ENCODE results near the gene RHOBTB1.

DNA sequence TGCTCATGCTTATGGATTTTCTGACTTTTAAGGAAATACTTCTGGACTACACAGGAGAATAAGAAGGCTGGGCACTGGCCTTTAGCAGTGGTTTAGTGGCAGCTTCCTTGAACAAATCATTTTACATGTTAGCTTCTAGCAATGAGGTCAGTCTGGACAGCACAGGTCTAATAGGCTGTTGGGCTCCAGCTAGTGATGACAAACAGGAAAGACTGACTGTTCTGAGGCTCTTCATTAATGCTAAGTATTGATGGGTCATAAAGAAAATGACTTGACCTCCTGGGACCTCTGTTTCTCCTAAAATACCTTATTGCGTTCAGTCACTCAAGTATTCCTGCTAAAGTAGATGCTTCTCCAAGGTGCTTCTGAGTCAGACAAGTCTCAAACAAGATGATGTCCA, 4.9 kb upstream of the RHOBTB1 start:
- TF ChIP-seq, protein P1, sequence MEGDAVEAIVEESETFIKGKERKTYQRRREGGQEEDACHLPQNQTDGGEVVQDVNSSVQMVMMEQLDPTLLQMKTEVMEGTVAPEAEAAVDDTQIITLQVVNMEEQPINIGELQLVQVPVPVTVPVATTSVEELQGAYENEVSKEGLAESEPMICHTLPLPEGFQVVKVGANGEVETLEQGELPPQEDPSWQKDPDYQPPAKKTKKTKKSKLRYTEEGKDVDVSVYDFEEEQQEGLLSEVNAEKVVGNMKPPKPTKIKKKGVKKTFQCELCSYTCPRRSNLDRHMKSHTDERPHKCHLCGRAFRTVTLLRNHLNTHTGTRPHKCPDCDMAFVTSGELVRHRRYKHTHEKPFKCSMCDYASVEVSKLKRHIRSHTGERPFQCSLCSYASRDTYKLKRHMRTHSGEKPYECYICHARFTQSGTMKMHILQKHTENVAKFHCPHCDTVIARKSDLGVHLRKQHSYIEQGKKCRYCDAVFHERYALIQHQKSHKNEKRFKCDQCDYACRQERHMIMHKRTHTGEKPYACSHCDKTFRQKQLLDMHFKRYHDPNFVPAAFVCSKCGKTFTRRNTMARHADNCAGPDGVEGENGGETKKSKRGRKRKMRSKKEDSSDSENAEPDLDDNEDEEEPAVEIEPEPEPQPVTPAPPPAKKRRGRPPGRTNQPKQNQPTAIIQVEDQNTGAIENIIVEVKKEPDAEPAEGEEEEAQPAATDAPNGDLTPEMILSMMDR (IDR thresholded peaks at IDR 0.05; ENCODE audit: insufficient read depth, low read length, poor library complexity, severe bottlenecking) = no peak
- TF ChIP-seq EZH2phosphoT487 (conservative IDR thresholded peaks at IDR 0.05; ENCODE audit: low read length) = no peak

Measured in SU-DHL-6 (cell line).